GM12801 (cell line): ENCODE results near the gene MAGI1.

Source experiments
- CTCF ChIP-seq: IDR thresholded peaks from one replicate; pipeline ENCODE4 v1.5.1; 2011; ENCODE audit warnings: control low read depth; ENCODE audit not compliant: insufficient read length; ENCODE audit errors: extremely low read depth

Gene MAGI1

GRCh38 chr3:66010348-66010738 lies 28.4 kb downstream of the MAGI1 start:
- TF ChIP-seq CTCF, result no peak

- TF ChIP-seq CTCF, result no peak
These were observed 34.5 kb downstream of the MAGI1 start for GRCh38 chr3:66004244-66004643.

- TF ChIP-seq CTCF, result no peak
These were observed 37.1 kb downstream of the MAGI1 start for GRCh38 chr3:66001626-66002025.

- no peak for TF ChIP-seq CTCF
These were observed 38.2 kb downstream of the MAGI1 start for GRCh38 chr3:66000506-66000905.

GRCh38 chr3:65999606-66000005 lies 39.1 kb downstream of the MAGI1 start:
- TF ChIP-seq CTCF, result no peak

GRCh38 chr3:65996589-65996988 lies 42.1 kb downstream of the MAGI1 start:
- no peak for TF ChIP-seq CTCF

- TF ChIP-seq CTCF, result no peak
These were observed 43.2 kb downstream of the MAGI1 start for GRCh38 chr3:65995515-65995914.

- TF ChIP-seq CTCF, result no peak
These were observed 43.7 kb downstream of the MAGI1 start for GRCh38 chr3:65995030-65995429.
